GM10266 (cell line): ENCODE measurements around the gene TENM3.

Experiments
- DNase-seq: peaks from one replicate; pipeline ENCODE4 v3.0.0; 2012; ENCODE audit errors: extremely low spot score
- CTCF ChIP-seq: IDR thresholded peaks from 2 replicates; pipeline ENCODE4 v1.5.1; 2012; ENCODE audit warnings: mild to moderate bottlenecking, low read depth; ENCODE audit not compliant: control insufficient read depth, insufficient read depth; ENCODE audit errors: missing control alignments

The TENM3 gene

GRCh38 chr4:182346675-182347375 lies 103.6 kb downstream of the TENM3 start:
- no peak for TF ChIP-seq CTCF
- DNase-seq: no peak

GRCh38 chr4:182348779-182349326 lies 105.7 kb downstream of the TENM3 start:
- no peak for TF ChIP-seq CTCF
- no peak for DNase-seq

GRCh38 chr4:182350041-182350440 lies 106.8 kb downstream of the TENM3 start:
- TF ChIP-seq CTCF: no peak
- DNase-seq: no peak

GRCh38 chr4:182351485-182351884 lies 108.3 kb downstream of the TENM3 start:
- TF ChIP-seq CTCF: no peak

GRCh38 chr4:182354106-182354505 lies 110.9 kb downstream of the TENM3 start:
- no peak for TF ChIP-seq CTCF

More at GRCh38 chr4:182351485-182351884, 108.3 kb downstream of the TENM3 start:
- DNase-seq: no peak

GRCh38 chr4:182354867-182355266 lies 111.7 kb downstream of the TENM3 start:
- no peak for TF ChIP-seq CTCF
- no peak for DNase-seq

More at GRCh38 chr4:182354106-182354505, 110.9 kb downstream of the TENM3 start:
- no peak for DNase-seq

GRCh38 chr4:182367153-182367552 lies 124.0 kb downstream of the TENM3 start:
- no peak for DNase-seq
- TF ChIP-seq CTCF: no peak
